Measurements from ENCODE around the gene POLE.
"Not testable (repeated sequence)": the region's sequence is repeated elsewhere in the genome, so short reads cannot be mapped to it uniquely, and the experiment has no call there.

The POLE gene

DNA sequence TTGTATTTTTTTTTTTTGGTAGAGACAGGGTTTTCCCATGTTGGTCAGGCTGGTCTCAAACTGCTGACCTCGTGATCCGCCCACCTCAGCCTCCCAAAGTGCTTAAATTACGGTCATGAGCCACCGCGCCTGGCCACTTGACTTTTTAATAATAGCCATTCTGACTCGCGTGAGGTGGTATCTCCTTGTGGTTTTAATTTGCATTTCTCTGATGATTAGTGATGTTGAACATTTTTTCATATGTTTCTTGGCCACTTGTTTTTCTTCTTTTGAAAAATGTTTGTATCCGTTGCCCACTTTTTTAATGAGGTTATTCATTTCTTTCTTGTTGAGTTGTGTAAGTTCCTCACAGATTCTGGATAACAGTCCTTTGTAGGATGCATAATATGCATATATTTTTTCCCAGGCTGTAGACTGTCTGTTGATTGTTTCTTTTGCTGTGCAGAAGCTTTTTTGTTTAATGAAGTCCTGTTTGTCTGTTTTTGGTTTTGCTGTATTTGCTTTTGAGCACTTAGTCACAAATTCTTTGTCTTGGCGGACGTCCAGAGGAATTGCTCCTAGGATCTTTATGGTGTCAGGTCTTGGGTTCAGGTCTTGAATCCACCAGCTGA, 13.2 kb upstream of the POLE start:
- H3K4me3 ChIP-seq (ENCODE audit: low read depth in 1 of 2, low read length in 1 of 2), result no peak overlapping the region
- no peaks in the 10 kb centered on the region for H3K27me3 ChIP-seq
- H3K27ac ChIP-seq, result no peak overlapping the region
- H3K4me1 ChIP-seq (ENCODE audit: control insufficient read depth in 1 of 2, insufficient read depth in 1 of 2, low read depth in 1 of 2, low read length in 1 of 2), result no peaks in the 10 kb centered on the region
- TF ChIP-seq, protein P1, sequence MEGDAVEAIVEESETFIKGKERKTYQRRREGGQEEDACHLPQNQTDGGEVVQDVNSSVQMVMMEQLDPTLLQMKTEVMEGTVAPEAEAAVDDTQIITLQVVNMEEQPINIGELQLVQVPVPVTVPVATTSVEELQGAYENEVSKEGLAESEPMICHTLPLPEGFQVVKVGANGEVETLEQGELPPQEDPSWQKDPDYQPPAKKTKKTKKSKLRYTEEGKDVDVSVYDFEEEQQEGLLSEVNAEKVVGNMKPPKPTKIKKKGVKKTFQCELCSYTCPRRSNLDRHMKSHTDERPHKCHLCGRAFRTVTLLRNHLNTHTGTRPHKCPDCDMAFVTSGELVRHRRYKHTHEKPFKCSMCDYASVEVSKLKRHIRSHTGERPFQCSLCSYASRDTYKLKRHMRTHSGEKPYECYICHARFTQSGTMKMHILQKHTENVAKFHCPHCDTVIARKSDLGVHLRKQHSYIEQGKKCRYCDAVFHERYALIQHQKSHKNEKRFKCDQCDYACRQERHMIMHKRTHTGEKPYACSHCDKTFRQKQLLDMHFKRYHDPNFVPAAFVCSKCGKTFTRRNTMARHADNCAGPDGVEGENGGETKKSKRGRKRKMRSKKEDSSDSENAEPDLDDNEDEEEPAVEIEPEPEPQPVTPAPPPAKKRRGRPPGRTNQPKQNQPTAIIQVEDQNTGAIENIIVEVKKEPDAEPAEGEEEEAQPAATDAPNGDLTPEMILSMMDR (IDR thresholded peaks at IDR 0.05), result no peak
- no peaks in the 10 kb centered on the region for H3K9me3 ChIP-seq
- peaks cover 21% of the 10 kb centered on the region for H3K36me3 ChIP-seq

DNA sequence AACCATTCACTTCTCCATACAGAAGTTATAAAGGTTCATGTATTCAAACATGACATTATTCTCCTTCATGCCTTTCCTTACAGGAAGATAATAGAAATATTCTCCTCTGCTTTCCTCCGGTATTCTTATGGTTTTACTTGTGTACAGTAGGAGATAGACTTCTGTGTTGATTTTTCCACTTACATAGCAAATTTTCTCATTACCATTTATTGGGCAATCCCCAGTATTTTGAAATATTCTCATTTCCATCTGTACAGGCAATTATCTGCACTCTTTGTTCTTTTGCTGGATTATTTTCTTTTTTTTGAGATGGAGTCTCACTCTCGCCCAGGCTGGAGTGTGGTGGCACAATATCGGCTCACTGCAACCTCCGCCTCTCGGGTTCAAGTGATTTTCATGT, 11.2 kb upstream of the POLE start:
- TF ChIP-seq, protein P1 (IDR thresholded peaks at IDR 0.05), result no peak
- Histone ChIP-seq H3K4me3 (ENCODE audit: low read depth in 1 of 2, low read length in 1 of 2) (no peak overlapping the region), H3K4me1 (ENCODE audit: control insufficient read depth in 1 of 2, insufficient read depth in 1 of 2, low read depth in 1 of 2, low read length in 1 of 2) (no peaks in the 10 kb centered on the region), H3K36me3 (peaks cover 10% of the 10 kb centered on the region), H3K9me3 (no peaks in the 10 kb centered on the region), H3K27me3 (no peaks in the 10 kb centered on the region), H3K27ac (no peak overlapping the region)

DNA sequence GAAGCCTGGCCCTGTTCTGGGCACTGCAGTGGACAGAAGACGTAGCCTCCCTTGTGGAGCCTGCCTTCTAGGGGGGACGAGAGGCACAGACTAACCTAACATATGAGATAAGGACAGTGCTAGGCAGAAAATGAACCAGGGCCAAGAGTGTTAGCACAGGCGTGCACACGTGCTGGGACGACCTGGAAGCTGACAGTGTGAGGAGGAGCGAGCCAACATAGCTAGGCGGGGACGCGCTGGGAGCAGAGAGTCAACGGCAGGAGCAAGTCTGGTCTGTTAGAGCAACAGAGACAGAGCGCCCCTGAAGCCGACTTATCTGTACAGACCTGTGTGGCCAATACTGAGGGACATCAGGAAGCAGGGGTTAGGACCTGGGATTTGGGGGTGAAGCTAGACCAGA, 8.3 kb upstream of the POLE start:
- H3K36me3 ChIP-seq, result no peaks in the 10 kb centered on the region
- H3K4me1 ChIP-seq (ENCODE audit: control insufficient read depth in 1 of 2, insufficient read depth in 1 of 2, low read depth in 1 of 2, low read length in 1 of 2), result no peaks in the 10 kb centered on the region
- H3K4me3 ChIP-seq (ENCODE audit: low read depth in 1 of 2, low read length in 1 of 2), result no peak overlapping the region
- no peaks in the 10 kb centered on the region for H3K27me3 ChIP-seq
- H3K9me3 ChIP-seq, result no peaks in the 10 kb centered on the region
- TF ChIP-seq, protein P1 (IDR thresholded peaks at IDR 0.05), result no peak
- H3K27ac ChIP-seq, result no peak overlapping the region

DNA sequence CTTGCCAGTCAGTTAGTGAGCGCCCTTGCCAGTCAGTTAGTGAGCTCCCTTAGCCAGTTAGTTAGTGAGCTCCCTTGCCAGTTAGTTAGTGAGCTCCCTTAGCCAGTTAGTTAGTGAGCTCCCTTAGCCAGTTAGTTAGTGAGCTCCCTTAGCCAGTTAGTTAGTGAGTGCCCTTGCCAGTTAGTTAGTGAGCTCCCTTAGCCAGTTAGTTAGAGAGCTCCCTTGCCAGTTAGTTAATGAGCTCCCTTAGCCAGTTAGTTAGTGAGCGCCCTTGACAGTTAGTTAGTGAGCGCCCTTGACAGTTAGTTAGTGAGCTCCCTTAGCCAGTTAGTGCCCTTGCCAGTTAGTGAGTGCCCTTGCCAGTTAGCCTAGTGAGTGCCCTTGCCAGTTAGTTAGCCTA, 7.7 kb upstream of the POLE start:
- not testable (repeated sequence) for H3K4me3 ChIP-seq (ENCODE audit: low read depth in 1 of 2, low read length in 1 of 2); H3K36me3 ChIP-seq

DNA sequence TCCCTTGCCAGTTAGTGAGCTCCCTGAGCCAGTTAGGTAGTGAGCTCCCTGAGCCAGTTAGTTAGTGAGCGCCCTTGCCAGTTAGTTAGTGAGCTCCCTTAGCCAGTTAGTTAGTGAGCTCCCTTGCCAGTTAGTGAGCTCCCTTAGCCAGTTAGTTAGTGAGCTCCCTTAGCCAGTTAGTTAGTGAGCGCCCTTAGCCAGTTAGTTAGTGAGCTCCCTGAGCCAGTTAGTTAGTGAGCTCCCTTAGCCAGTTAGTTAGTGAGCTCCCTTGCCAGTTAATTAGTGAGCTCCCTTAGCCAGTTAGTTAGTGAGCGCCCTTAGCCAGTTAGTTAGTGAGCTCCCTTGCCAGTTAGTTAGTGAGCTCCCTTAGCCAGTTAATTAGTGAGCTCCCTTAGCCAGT, 4.9 kb upstream of the POLE start:
- H3K27me3 ChIP-seq; H3K27ac ChIP-seq; H3K36me3 ChIP-seq; H3K4me1 ChIP-seq (ENCODE audit: control insufficient read depth in 1 of 2, insufficient read depth in 1 of 2, low read depth in 1 of 2, low read length in 1 of 2); H3K9me3 ChIP-seq; H3K4me3 ChIP-seq (ENCODE audit: low read depth in 1 of 2, low read length in 1 of 2): not testable (repeated sequence)

More for the DNA sequence above, 7.7 kb upstream of the POLE start:
- not testable (repeated sequence) for H3K4me1 ChIP-seq (ENCODE audit: control insufficient read depth in 1 of 2, insufficient read depth in 1 of 2, low read depth in 1 of 2, low read length in 1 of 2); H3K9me3 ChIP-seq; H3K27me3 ChIP-seq; H3K27ac ChIP-seq

DNA sequence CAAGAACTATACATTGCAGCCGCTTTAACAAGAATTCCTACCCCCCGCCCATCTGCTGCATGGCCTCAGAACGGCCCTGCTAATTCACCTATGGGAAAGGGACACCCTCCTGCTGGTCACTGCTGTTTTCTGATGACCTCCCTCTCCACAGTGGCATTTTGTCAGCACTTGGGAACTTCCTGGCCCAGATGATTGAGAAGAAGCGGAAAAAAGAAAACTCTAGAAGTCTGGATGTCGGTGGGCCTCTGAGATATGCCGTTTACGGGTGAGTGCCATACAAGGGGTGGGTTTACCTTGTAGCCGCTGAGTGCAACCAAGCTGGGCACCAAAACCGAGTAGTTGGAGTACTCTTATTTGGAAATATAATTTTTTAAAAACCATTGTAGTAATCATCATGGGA, 3.0 kb upstream of the POLE start:
- TF ChIP-seq, protein P1 (IDR thresholded peaks at IDR 0.05), result no peak
- Histone ChIP-seq H3K4me3 (ENCODE audit: low read depth in 1 of 2, low read length in 1 of 2) (no peak overlapping the region), H3K27me3 (peaks cover 9% of the 10 kb centered on the region), H3K36me3 (no peaks in the 10 kb centered on the region), H3K4me1 (ENCODE audit: control insufficient read depth in 1 of 2, insufficient read depth in 1 of 2, low read depth in 1 of 2, low read length in 1 of 2) (peaks cover 9 to 14% of the 10 kb centered on the region in 2 experiments), H3K9me3 (no peaks in the 10 kb centered on the region), H3K27ac (no peak overlapping the region)

DNA sequence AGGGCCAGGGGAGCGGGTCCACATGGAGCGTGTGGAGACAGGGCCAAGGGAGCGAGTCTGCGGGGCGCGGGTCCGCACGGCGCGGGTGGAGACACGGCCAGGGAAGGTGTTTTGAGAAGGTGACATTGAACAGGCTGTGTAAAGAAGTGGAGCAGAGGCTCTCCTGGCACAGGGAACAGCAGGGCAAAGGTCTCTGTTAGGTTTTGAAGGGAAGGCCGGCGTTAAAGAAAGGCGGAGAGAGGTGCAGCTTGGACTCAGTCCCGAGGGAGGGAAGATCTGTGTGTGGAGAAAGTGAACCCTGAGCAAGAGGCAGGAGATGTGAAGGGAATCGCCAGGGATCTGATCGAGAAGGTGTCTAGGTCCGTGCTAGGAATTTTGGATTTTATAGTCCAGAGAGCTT, 2.1 kb upstream of the POLE start:
- Histone ChIP-seq H3K4me3 (ENCODE audit: low read depth in 1 of 2, low read length in 1 of 2) (no peak overlapping the region), H3K27ac (no peak overlapping the region), H3K36me3 (no peaks in the 10 kb centered on the region), H3K27me3 (peaks cover 9% of the 10 kb centered on the region), H3K9me3 (no peaks in the 10 kb centered on the region), H3K4me1 (ENCODE audit: control insufficient read depth in 1 of 2, insufficient read depth in 1 of 2, low read depth in 1 of 2, low read length in 1 of 2) (peaks cover 11 to 14% of the 10 kb centered on the region in 2 experiments)
- TF ChIP-seq, protein P1 (IDR thresholded peaks at IDR 0.05), result no peak
